HCT116 (cell line): ENCODE measurements around the gene SLC34A3. TPM values are rescaled to one million over a fixed set of nuclear protein-coding genes. Genes with fewer than 3 reads are reported as not detected.

ENCODE experiments used
- ATAC-seq: fragments of 200-7000 bp; cut with Tn5 transposase; 2 replicates; pipeline ENCODE4 v1.9.1; 2020; ENCODE audit warnings: mild to moderate bottlenecking, moderate library complexity
- BruUV-seq: library from RNA; stranded (reverse); fragments of 400-500 nt; replicated peaks from 2 replicates; lab custom pipeline; 2021; lab: Mats Ljungman, UMichigan
- CTCF ChIA-PET: fragments of 300-600 bp; sonication (Branson Sonifier 250); formaldehyde crosslinking; loops from one replicate; lab custom pipeline; 2021; ENCODE audit warnings: antibody characterized with exemption; lab: Charles Lee
- POLR2A ChIA-PET: fragments of 300-600, 350-600 bp; sonication (Branson Sonifier 250); formaldehyde crosslinking; loops from one replicate; lab custom pipeline; 2021; ENCODE audit warnings: antibody characterized with exemption; lab: Charles Lee
- RAD21 ChIA-PET, 2 experiments: fragments of 300-600 bp; sonication (Branson Sonifier 250); formaldehyde crosslinking; loops; one replicate each; lab custom pipeline; 2023; ENCODE audit warnings: low total read pairs in 2 of 2; ENCODE audit not compliant: uncharacterized antibody in 2 of 2, unreplicated experiment in 2 of 2, low non-redundant PET in 1 of 2; lab: Charles Lee
- DNase-seq: peaks from one replicate; pipeline ENCODE4 v3.0.0-alpha.2; 2010; ENCODE audit warnings: low read depth, low spot score
- H2AFZ ChIP-seq: fragments of 200-600 bp; shearing (Covaris generic), sonication (generic); 2 replicates; pipeline ENCODE4 v1.6.1; 2017; ENCODE audit warnings: low read depth, mixed run types, mixed read lengths, antibody characterized with exemption, low read length; ENCODE audit not compliant: poor library complexity, severe bottlenecking
- H3K27ac ChIP-seq: 2 replicates; pipeline ENCODE4 v1.5.1; 2012; ENCODE audit warnings: low read depth, low read length
- H3K27me3 ChIP-seq: fragments of 200-600 bp; sonication (generic); 2 replicates; pipeline ENCODE4 v1.6.1; 2016; ENCODE audit warnings: mixed run types, low read length, mixed read lengths; ENCODE audit not compliant: insufficient read depth
- H3K36me3 ChIP-seq, 2 experiments: fragments of 200-500 bp in 1 of 2; fragments of 200-600 bp in 1 of 2; sonication (Bioruptor generic) in 1 of 2; sonication (generic) in 1 of 2; 2 replicates each; pipeline versions ENCODE4 v1.5.1 to v1.6.1; 2014 to 2016; ENCODE audit warnings: low read length in 2 of 2, inconsistent platforms in 1 of 2, mixed read lengths in 1 of 2, mixed run types in 1 of 2; ENCODE audit not compliant: insufficient read depth in 2 of 2, control insufficient read depth in 1 of 2
- H3K4me1 ChIP-seq, 2 experiments: fragments of 200-600 bp in 1 of 2; sonication (generic) in 1 of 2; 2 replicates each; pipeline versions ENCODE4 v1.5.1 to v1.6.1; 2012 to 2017; ENCODE audit warnings: low read length in 2 of 2, inconsistent platforms in 1 of 2, mild to moderate bottlenecking in 1 of 2, mixed read lengths in 1 of 2, mixed run types in 1 of 2, moderate library complexity in 1 of 2; ENCODE audit not compliant: insufficient read depth in 2 of 2, control insufficient read depth in 1 of 2
- H3K4me2 ChIP-seq: fragments of 200-600 bp; sonication (generic); 2 replicates; pipeline ENCODE4 v1.6.1; 2017; ENCODE audit warnings: mixed run types, low read length, mixed read lengths
- H3K4me3 ChIP-seq, 2 experiments: fragments of 200-600 bp in 1 of 2; sonication (generic) in 1 of 2; replicated peaks in 1 of 2; 2 replicates each; pipeline ENCODE4 v1.5.1; 2011 to 2016; ENCODE audit warnings: low read length in 2 of 2, control low read depth in 1 of 2, low read depth in 1 of 2, mild to moderate bottlenecking in 1 of 2, mixed read lengths in 1 of 2, mixed run types in 1 of 2
- H3K79me2 ChIP-seq: fragments of 200-600 bp; sonication (generic); 2 replicates; pipeline ENCODE4 v1.6.1; 2017; ENCODE audit warnings: mild to moderate bottlenecking, mixed run types, low read length, moderate library complexity, mixed read lengths; ENCODE audit not compliant: insufficient read depth
- H3K9ac ChIP-seq: fragments of 200-600 bp; sonication (generic); 2 replicates; pipeline ENCODE4 v1.6.1; 2016; ENCODE audit warnings: low read length, mixed read lengths
- H3K9me2 ChIP-seq: fragments of 200-600 bp; sonication (generic), shearing (Covaris generic); 2 replicates; pipeline ENCODE4 v1.6.1; 2017; ENCODE audit warnings: mixed run types, mild to moderate bottlenecking, moderate library complexity; ENCODE audit not compliant: insufficient read depth
- H3K9me3 ChIP-seq, 2 experiments: fragments of 200-500 bp in 1 of 2; fragments of 200-600 bp in 1 of 2; sonication (Bioruptor generic) in 1 of 2; sonication (generic) in 1 of 2; 2 replicates each; pipeline ENCODE4 v1.6.1; 2014 to 2017; ENCODE audit warnings: low read length in 2 of 2, mixed read lengths in 2 of 2, inconsistent platforms in 1 of 2, low read depth in 1 of 2, mild to moderate bottlenecking in 1 of 2, mixed run types in 1 of 2, moderate library complexity in 1 of 2; ENCODE audit not compliant: control insufficient read depth in 1 of 2, insufficient read depth in 1 of 2
- H4K20me1 ChIP-seq: fragments of 200-600 bp; sonication (generic), shearing (Covaris generic); 2 replicates; pipeline ENCODE4 v1.6.1; 2017; ENCODE audit warnings: mixed run types, mild to moderate bottlenecking, moderate library complexity; ENCODE audit not compliant: insufficient read depth
- EGR1 ChIP-seq: IDR thresholded peaks from 2 replicates; pipeline ENCODE4 v1.6.1; 2012; ENCODE audit warnings: low read depth
- EZH2 ChIP-seq: fragments of 200-600 bp; sonication (generic); IDR thresholded peaks from 2 replicates; pipeline ENCODE4 v1.6.1; 2017; ENCODE audit warnings: antibody characterized with exemption, mixed run types
- EZH2phosphoT487 ChIP-seq: fragments of 200-600 bp; IDR thresholded peaks from 2 replicates; pipeline ENCODE4 v1.6.1; 2018; ENCODE audit warnings: antibody characterized with exemption, borderline replicate concordance
- FOSL1 ChIP-seq: IDR thresholded peaks from 2 replicates; pipeline ENCODE4 v1.6.1; 2012; ENCODE audit warnings: low read depth
- ZFX ChIP-seq: fragments of 450-650 bp; IDR thresholded peaks from 2 replicates; pipeline ENCODE4 v1.6.1; 2017
- intact Hi-C: fragments of 100-400 bp; cut with micrococcal nuclease; formaldehyde crosslinking; loops from 2 replicates; pipeline ENCODE4 v1.10.0; 2022
- total RNA-seq: library from RNA; stranded (reverse); gene quantifications from one replicate; pipeline ENCODE4 v1.2.1, GENCODE V29; 2021; ENCODE audit not compliant: unreplicated experiment
- TF ChIP-seq, protein P1 (sequence below), 3 experiments: fragments of 200-600 bp in 1 of 3; sonication (generic) in 1 of 3; IDR thresholded peaks in 2 of 3; conservative IDR thresholded peaks in 1 of 3; 2 replicates each; pipeline ENCODE4 v1.5.1; 2012 to 2017; ENCODE audit warnings: low read depth in 2 of 3, low read length in 2 of 3, antibody characterized with exemption in 1 of 3, borderline replicate concordance in 1 of 3, control low read depth in 1 of 3, mild to moderate bottlenecking in 1 of 3, mixed read lengths in 1 of 3, mixed run types in 1 of 3, moderate library complexity in 1 of 3; ENCODE audit not compliant: insufficient read depth in 1 of 3

Gene SLC34A3
- total RNA-seq, 1 experiment from 2014 or later = 0.15 TPM

DNA sequence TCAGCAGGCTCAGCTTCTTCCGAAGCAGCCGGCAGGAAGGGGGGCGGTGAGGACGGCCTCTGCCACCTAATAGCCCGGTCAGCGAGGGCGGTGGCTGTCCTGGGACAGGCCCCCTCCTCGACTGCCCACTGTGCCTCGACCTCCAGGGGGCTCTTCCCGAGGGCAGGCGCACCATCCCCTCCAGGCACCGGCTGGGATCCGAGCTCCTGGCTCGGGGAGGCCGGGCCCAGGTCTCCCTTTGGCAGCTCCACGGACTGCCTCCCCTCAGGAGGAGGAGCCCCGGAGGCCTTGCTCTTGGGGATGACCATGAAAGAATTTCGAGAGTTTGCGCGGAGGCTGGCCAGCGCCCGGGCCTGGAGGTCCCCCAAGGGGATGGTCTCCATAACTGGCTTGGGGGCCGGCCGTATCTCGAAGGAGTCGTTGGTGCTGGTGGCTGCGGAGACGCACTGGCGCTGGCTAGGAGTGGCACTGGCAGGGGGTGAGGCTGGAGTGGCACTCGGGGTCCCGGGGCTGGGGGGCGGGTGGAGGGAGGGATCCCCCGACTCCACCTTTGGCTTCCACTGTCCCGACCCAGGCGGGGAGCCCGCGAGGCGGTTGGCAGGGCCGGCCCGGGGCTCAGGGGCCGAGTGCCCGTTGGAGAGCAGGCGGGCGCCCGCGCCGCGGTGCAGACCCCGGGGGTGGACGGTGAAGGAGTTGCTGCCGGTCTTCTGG, 31.1 kb upstream of the SLC34A3 start:
- ChIA-PET POLR2A (interaction anchor here (2.6 kb wide), 1 partner anchor 10 kb away, joined by 20 read pairs; the partner anchor contains the start of genes ANAPC2 and SSNA1), RAD21 (interaction anchor here in 1 of 2 experiments (0.9 kb wide), 1 partner anchor 42 kb away, joined by 7 read pairs; no protein-coding TSS in a partner anchor), CTCF (no interaction called here)
- intact Hi-C loops = loop anchor here (1.0 kb wide), 1 partner anchor 42 kb away; the partner anchor contains the start of gene TUBB4B
- no peak overlapping the region for H2AFZ ChIP-seq
- H3K27ac ChIP-seq = peak overlapping the region; percentile 35; the same call in 1 of the 2 replicates
- peak overlapping the region; percentile 15 to 46; a peak in 3 of 4 replicates for H3K4me3 ChIP-seq
- 0 out of 4 replicates have a peak, but pooled peaks cover 0 to 3% of the 10 kb centered on the region in 2 experiments for H3K36me3 ChIP-seq
- H3K4me1 ChIP-seq = peaks cover 40 to 61% of the 10 kb centered on the region in 2 experiments
- H3K9me3 ChIP-seq = no peaks in the 10 kb centered on the region
- no peaks in the 10 kb centered on the region for H3K27me3 ChIP-seq
- no peak for DNase-seq
- H3K9ac ChIP-seq = peak overlapping the region; percentile 46
- H3K79me2 ChIP-seq = peaks cover 35% of the 10 kb centered on the region
- TF ChIP-seq EGR1 = no peak
- no peak for TF ChIP-seq EZH2phosphoT487
- TF ChIP-seq FOSL1 = no peak
- no peak for TF ChIP-seq EZH2
- TF ChIP-seq, protein P1, sequence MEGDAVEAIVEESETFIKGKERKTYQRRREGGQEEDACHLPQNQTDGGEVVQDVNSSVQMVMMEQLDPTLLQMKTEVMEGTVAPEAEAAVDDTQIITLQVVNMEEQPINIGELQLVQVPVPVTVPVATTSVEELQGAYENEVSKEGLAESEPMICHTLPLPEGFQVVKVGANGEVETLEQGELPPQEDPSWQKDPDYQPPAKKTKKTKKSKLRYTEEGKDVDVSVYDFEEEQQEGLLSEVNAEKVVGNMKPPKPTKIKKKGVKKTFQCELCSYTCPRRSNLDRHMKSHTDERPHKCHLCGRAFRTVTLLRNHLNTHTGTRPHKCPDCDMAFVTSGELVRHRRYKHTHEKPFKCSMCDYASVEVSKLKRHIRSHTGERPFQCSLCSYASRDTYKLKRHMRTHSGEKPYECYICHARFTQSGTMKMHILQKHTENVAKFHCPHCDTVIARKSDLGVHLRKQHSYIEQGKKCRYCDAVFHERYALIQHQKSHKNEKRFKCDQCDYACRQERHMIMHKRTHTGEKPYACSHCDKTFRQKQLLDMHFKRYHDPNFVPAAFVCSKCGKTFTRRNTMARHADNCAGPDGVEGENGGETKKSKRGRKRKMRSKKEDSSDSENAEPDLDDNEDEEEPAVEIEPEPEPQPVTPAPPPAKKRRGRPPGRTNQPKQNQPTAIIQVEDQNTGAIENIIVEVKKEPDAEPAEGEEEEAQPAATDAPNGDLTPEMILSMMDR (IDR thresholded peaks at IDR 0.05 in 2 of 3, conservative IDR thresholded peaks at IDR 0.05 in 1 of 3; ENCODE audit: borderline replicate concordance in 1 of 3, insufficient read depth in 1 of 3, low read depth in 2 of 3, low read length in 2 of 3) = no peak
- no peak for TF ChIP-seq ZFX
- TF ChIP-seq, all 23 proteins: peak for 0
- Histone ChIP-seq H4K20me1 (no peaks in the 10 kb centered on the region), H3K4me2 (peak overlapping the region; percentile 63), H3K9me2 (no peaks in the 10 kb centered on the region)
- ATAC-seq = no peak
- BruUV-seq = no TSS peak
